Stimulated activated CD4-positive, alpha-beta T cell treated with anti-CD3 and anti-CD28 coated beads, TNF-alpha, amount 100 ng/mL, for 1 hour (primary cell): ENCODE data around the gene ENO1.
"Not testable (repeated sequence)": the region's sequence is repeated elsewhere in the genome, so short reads cannot be mapped to it uniquely, and the experiment has no call there.

ENCODE experiments used
- DNase-seq, 3 donors: peaks; one replicate each; pipeline ENCODE4 v3.0.0-alpha.2; 2020; ENCODE audit warnings: low read depth in 3 of 3, low spot score in 1 of 3

ENO1 gene

GRCh38 chr1:8847990-8848389 lies 30.5 kb downstream of the ENO1 start:
- no peak for DNase-seq

GRCh38 chr1:8846263-8846662 lies 32.2 kb downstream of the ENO1 start:
- DNase-seq = no peak

- DNase-seq = no peak
Measured at GRCh38 chr1:8845104-8846097, 33.1 kb downstream of the ENO1 start.

GRCh38 chr1:8844501-8845006 lies 33.9 kb downstream of the ENO1 start:
- DNase-seq = no peak

- DNase-seq = no peak
Measured at GRCh38 chr1:8841395-8841794, 37.1 kb downstream of the ENO1 start.

GRCh38 chr1:8839990-8840389 lies 38.5 kb downstream of the ENO1 start:
- DNase-seq = no peak

- no peak for DNase-seq
Measured at GRCh38 chr1:8835941-8836643, 42.4 kb downstream of the ENO1 start.

GRCh38 chr1:8831340-8831739 lies 47.1 kb downstream of the ENO1 start:
- no peak for DNase-seq

- DNase-seq = not testable (repeated sequence)
Measured at GRCh38 chr1:8830732-8831131, 47.8 kb downstream of the ENO1 start.

- DNase-seq = no peak
Measured at GRCh38 chr1:8825985-8826481, 52.5 kb downstream of the ENO1 start.

- no peak for DNase-seq
Measured at GRCh38 chr1:8823295-8823664, 55.2 kb downstream of the ENO1 start.

GRCh38 chr1:8822373-8823294 lies 55.9 kb downstream of the ENO1 start:
- DNase-seq = no peak

- no peak for DNase-seq
Measured at GRCh38 chr1:8821084-8821483, 57.4 kb downstream of the ENO1 start.

- DNase-seq = not testable (repeated sequence)
Measured at GRCh38 chr1:8818789-8819188, 59.7 kb downstream of the ENO1 start.

- no peak for DNase-seq
Measured at GRCh38 chr1:8818325-8818775, 60.1 kb downstream of the ENO1 start.

- peak; percentile 92 to 97 (median 96) for DNase-seq
Measured at GRCh38 chr1:8817412-8818324, 60.8 kb downstream of the ENO1 start, which contains the start of gene RERE. Gene RERE, minus strand, starts transcription at chr1:8817640.

- peak in 1 of 3 donors; percentile 14 for DNase-seq
Measured at GRCh38 chr1:8816831-8817411, 61.6 kb downstream of the ENO1 start.

- DNase-seq = no peak
Measured at GRCh38 chr1:8816264-8816663, 62.2 kb downstream of the ENO1 start.

- no peak for DNase-seq
Measured at GRCh38 chr1:8815582-8816151, 62.8 kb downstream of the ENO1 start.
